WERI-Rb-1 (cell line): ENCODE measurements around the gene BCAS3.

ENCODE experiments used
- DNase-seq: peaks from one replicate; pipeline ENCODE4 v3.0.0-alpha.2; 2020
- H3K27ac ChIP-seq: fragments of 250-450 bp; sonication (Bioruptor Pico); 2 replicates; pipeline ENCODE4 v1.5.1; 2020; ENCODE audit warnings: mild to moderate bottlenecking, moderate library complexity
- H3K27me3 ChIP-seq: fragments of 250-450 bp; sonication (Bioruptor Pico); 2 replicates; pipeline ENCODE4 v1.5.1; 2021; ENCODE audit warnings: mild to moderate bottlenecking, low read depth, moderate library complexity; ENCODE audit not compliant: insufficient read depth, severe bottlenecking
- H3K36me3 ChIP-seq: fragments of 250-450 bp; sonication (Bioruptor Pico); 2 replicates; pipeline ENCODE4 v1.5.1; 2020; ENCODE audit warnings: mild to moderate bottlenecking, moderate library complexity
- H3K4me3 ChIP-seq: 2 replicates; pipeline ENCODE4 v1.5.1; 2011; ENCODE audit warnings: low read depth, mild to moderate bottlenecking, control low read depth, low read length
- H3K9me3 ChIP-seq: fragments of 250-450 bp; sonication (Bioruptor Pico); 2 replicates; pipeline ENCODE4 v1.5.1; 2021; ENCODE audit warnings: mild to moderate bottlenecking, moderate library complexity; ENCODE audit not compliant: severe bottlenecking
- CTCF ChIP-seq: IDR thresholded peaks from 2 replicates; pipeline ENCODE4 v1.5.1; 2011; ENCODE audit warnings: low read depth, mild to moderate bottlenecking, control low read depth, inconsistent platforms, low read length

Gene BCAS3

GRCh38 chr17:61261001-61261637, 583.5 kb downstream of the BCAS3 start:
- TF ChIP-seq CTCF = no peak
- Histone ChIP-seq H3K36me3 (no peaks in the 10 kb centered on the region), H3K27ac (no peak overlapping the region), H3K27me3 (no peaks in the 10 kb centered on the region), H3K4me3 (no peak overlapping the region), H3K9me3 (no peaks in the 10 kb centered on the region)
- no peak for DNase-seq

GRCh38 chr17:61265397-61265796, 587.7 kb downstream of the BCAS3 start:
- Histone ChIP-seq H3K36me3 (no peaks in the 10 kb centered on the region), H3K27me3 (no peaks in the 10 kb centered on the region), H3K4me3 (no peak overlapping the region), H3K9me3 (no peaks in the 10 kb centered on the region), H3K27ac (no peak overlapping the region)
- TF ChIP-seq CTCF = no peak
- DNase-seq = no peak

DNA sequence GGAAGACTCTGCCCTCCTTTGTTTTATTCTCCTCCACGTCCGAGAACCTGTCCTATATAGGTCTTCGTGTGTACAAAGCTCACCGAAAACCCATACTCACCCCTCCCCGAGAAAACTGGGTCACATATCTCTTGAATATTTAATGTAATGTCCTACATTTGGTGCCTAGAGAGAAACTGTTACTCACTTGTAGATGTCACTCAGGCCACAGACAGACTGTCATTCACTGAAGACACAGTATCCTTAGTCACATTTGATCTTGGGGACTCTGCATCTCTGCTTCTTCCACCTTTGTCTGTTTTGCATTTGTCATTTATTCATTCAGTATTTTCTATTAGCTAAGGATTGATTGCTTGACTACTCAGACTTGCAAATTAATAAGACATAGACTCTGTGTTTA, 590.2 kb downstream of the BCAS3 start:
- H3K27ac ChIP-seq = no peak overlapping the region
- no peak overlapping the region for H3K4me3 ChIP-seq
- no peaks in the 10 kb centered on the region for H3K36me3 ChIP-seq
- H3K9me3 ChIP-seq = no peaks in the 10 kb centered on the region
- H3K27me3 ChIP-seq = no peaks in the 10 kb centered on the region
- no peak for DNase-seq
- no peak for TF ChIP-seq CTCF

- no peaks in the 10 kb centered on the region for H3K9me3 ChIP-seq
- no peaks in the 10 kb centered on the region for H3K36me3 ChIP-seq
- TF ChIP-seq CTCF = no peak
- H3K27me3 ChIP-seq = no peaks in the 10 kb centered on the region
- no peak overlapping the region for H3K4me3 ChIP-seq
- H3K27ac ChIP-seq = no peak overlapping the region
- no peak for DNase-seq
Measured at GRCh38 chr17:61275395-61275794, 597.7 kb downstream of the BCAS3 start.

GRCh38 chr17:61276806-61277205, 599.2 kb downstream of the BCAS3 start:
- Histone ChIP-seq H3K27ac (no peak overlapping the region), H3K9me3 (no peaks in the 10 kb centered on the region), H3K36me3 (no peaks in the 10 kb centered on the region), H3K27me3 (no peaks in the 10 kb centered on the region), H3K4me3 (no peak overlapping the region)
- TF ChIP-seq CTCF = no peak
- no peak for DNase-seq

DNA sequence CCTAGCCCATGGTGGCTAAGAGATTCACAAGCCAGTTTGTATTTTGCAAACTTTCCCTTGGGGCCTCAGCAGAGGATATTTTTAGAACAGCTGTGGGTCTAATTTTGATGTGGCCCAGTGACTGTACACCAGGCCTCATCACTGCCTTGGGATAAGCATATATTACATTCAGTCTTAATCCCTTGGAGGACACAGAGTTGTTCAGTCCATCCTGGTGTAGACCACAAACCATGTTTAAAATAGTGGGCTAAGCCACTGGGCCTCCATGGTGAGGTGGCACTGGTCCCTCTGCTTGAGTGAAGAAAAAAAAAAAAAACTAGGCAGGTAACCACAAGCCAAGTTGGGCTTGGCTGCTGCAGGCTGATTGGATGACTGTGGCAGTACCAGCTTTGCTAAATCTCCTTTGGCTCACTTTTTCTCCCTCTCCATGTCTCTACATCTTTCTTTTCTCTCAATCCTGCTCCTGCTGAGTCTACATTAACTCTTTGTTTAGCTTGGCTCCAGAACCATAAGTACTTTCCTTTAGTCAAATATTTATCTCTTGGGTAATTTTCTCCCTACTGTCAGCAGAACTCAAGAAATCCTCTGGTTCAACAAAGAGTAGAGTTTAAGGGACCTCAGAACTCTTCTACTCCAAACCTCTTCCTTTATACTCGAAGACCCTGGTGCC, 602.0 kb downstream of the BCAS3 start:
- peaks cover 12% of the 10 kb centered on the region for H3K9me3 ChIP-seq
- no peak for DNase-seq
- H3K4me3 ChIP-seq = no peak overlapping the region
- H3K27me3 ChIP-seq = no peaks in the 10 kb centered on the region
- no peak for TF ChIP-seq CTCF
- no peak overlapping the region for H3K27ac ChIP-seq
- H3K36me3 ChIP-seq = no peaks in the 10 kb centered on the region
